ENCODE data around the gene PAPSS2.

PAPSS2 gene

DNA sequence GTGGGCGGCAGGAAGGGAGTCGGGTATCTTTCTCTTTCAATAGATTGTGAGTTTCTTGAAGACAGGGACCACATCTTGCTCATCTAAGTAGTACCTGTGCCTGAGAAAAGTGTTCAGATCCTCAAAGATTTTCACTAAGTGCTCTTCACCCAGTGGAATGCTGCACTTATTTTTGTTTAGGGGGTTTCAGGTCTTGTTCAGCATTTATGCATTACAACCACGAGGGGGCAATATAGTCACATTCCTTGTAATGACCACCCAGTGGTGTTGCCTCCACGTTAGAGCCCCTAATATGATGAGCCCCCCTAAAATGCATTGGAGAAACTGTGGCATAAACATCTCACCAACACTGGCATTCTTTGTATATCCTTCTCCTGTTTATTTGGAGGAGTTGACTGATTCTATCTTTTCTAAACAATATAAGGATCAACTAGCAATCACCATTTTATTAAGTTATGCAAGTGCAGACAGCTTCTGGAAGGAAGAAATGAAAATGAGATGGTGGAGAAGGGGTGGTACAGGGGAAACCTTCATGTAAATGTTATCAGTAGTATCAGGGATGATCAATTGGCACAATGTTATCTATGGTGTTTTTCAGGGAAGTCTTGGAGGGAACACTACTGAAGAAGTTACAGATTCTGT lies 3.1 kb upstream of the PAPSS2 start:
- no peaks in the 10 kb centered on the region for H3K9me3 Mint-ChIP-seq
- H3K4me3 Mint-ChIP-seq = no peak overlapping the region
- peaks cover 14% of the 10 kb centered on the region for H3K4me1 Mint-ChIP-seq
- no peaks in the 10 kb centered on the region for H3K36me3 Mint-ChIP-seq
- H3K27me3 Mint-ChIP-seq = peaks cover 48% of the 10 kb centered on the region
- no peak for ATAC-seq
- H3K27ac Mint-ChIP-seq = no peak overlapping the region

DNA sequence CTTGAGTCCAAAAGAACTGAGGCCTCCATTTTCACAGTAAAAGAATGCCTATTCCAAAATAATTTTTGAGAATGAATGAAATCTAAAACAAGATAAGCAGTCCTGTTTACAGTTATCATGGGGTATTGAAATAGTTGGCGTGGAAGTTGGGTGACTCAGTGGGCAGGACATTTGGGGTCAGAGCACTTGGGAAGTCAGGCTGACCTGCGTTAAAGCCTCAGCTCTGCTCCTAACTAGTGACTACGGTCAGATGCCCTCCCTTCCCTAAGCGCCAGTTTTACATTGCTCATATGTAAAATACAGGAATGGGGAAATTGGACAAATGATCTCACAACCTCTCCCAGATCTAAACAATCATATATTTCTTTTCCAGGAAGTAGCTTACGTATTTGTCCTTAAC lies 2.3 kb upstream of the PAPSS2 start:
- no peak overlapping the region for H3K27ac Mint-ChIP-seq
- H3K4me1 Mint-ChIP-seq = peaks cover 14% of the 10 kb centered on the region
- H3K9me3 Mint-ChIP-seq = no peaks in the 10 kb centered on the region
- peaks cover 51% of the 10 kb centered on the region for H3K27me3 Mint-ChIP-seq
- H3K36me3 Mint-ChIP-seq = no peaks in the 10 kb centered on the region
- H3K4me3 Mint-ChIP-seq = no peak overlapping the region
- ATAC-seq = no peak

DNA sequence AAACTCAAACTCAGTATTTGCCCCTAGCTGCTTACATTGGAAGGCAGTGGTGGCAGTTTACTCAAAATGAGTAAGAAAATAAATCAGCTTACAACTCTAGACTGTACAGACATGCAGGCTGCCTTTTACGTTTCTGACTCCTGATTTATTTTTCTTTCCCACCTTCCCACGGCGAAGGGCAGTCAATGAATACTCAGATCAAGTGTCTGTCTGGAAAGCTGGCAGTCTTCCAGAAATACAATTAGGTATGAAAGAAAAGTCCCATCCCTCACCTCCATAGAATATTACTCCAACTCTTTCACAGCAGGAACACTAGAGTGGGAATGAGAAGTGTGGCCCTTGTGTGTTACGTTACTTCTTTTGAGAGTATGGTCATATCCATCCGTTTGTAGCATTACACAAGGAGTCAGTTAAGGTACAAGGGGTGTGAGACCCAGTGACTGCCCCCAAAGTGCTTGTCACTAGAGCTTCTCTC lies 1.3 kb upstream of the PAPSS2 start:
- peaks cover 14% of the 10 kb centered on the region for H3K4me1 Mint-ChIP-seq
- H3K27me3 Mint-ChIP-seq = peaks cover 59% of the 10 kb centered on the region
- no peaks in the 10 kb centered on the region for H3K9me3 Mint-ChIP-seq
- ATAC-seq = no peak
- H3K4me3 Mint-ChIP-seq = no peak overlapping the region
- no peaks in the 10 kb centered on the region for H3K36me3 Mint-ChIP-seq
- H3K27ac Mint-ChIP-seq = no peak overlapping the region

DNA sequence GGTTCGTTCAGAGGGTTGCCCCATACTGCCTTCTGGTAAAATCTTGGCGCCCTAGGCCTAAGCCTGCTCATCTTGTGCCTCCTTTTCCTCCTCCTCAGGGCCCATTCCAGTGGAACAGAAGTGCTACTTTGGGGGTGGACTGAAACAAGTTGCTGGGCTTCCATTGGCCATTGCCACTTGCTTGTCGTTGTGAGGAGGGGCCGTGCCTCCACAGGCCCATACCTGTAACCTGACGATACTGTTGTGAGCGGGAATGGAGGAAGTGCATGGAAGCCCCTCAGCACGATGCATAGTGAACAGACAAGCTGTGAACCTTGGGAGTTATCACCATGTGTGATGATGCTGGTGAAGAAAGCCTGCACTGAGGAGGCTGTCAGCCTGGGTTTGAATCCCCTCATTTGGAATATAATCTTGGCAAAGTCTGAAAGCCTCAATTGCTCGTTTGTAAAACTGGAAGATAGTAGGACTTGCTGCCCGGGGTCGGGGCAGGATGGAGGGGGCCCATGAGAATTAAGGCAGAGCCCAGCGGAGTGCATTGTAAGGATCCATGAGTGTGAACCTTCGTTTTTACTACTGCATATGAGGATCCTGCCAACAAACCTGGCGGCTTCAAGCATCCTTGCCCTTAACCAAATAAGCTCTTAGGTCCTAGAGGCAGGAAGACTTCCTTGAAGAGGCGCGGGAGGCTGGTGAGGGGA lies 671 bp upstream of the PAPSS2 start:
- H3K4me3 Mint-ChIP-seq = peak overlapping the region; percentile 76
- no peaks in the 10 kb centered on the region for H3K9me3 Mint-ChIP-seq
- H3K36me3 Mint-ChIP-seq = no peaks in the 10 kb centered on the region
- peaks cover 66% of the 10 kb centered on the region for H3K27me3 Mint-ChIP-seq
- no peak for ATAC-seq
- no peak overlapping the region for H3K27ac Mint-ChIP-seq
- H3K4me1 Mint-ChIP-seq = peaks cover 14% of the 10 kb centered on the region

DNA sequence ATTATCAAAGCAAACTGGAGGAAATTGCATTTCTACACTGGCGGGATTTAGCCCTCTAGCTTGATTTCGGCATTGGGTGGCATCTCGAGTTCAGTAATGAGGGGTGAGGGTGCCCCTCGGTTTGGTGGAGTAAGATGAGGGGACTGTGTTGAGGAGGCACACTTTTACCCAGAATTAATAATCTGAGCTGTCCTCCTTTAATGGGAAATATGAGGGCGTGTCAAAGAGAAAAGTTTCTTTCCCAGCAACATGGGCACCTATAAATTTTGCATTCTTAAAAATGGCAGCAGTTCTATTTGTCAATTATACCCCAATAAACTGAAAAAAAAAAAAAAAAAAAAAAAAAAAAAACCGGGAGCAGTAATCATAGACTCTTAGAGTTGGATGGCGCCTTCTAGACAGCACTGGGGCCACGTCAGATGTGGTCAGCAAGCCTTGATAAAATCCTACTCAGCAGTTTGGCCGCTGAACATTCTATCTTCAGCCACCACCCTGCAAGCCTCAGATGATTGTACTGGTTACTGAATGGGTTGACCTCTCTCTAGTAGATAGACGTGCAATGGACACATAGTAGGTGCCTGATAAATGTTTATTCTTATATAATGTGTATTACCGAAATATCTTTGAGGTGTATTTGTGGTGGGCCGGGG lies 931 bp downstream of the PAPSS2 start:
- no peak for ATAC-seq
- Mint-ChIP-seq H3K36me3 (no peaks in the 10 kb centered on the region), H3K4me3 (peak overlapping the region; percentile 80), H3K4me1 (peaks cover 14% of the 10 kb centered on the region), H3K27ac (no peak overlapping the region), H3K27me3 (peaks cover 77% of the 10 kb centered on the region), H3K9me3 (no peaks in the 10 kb centered on the region)

DNA sequence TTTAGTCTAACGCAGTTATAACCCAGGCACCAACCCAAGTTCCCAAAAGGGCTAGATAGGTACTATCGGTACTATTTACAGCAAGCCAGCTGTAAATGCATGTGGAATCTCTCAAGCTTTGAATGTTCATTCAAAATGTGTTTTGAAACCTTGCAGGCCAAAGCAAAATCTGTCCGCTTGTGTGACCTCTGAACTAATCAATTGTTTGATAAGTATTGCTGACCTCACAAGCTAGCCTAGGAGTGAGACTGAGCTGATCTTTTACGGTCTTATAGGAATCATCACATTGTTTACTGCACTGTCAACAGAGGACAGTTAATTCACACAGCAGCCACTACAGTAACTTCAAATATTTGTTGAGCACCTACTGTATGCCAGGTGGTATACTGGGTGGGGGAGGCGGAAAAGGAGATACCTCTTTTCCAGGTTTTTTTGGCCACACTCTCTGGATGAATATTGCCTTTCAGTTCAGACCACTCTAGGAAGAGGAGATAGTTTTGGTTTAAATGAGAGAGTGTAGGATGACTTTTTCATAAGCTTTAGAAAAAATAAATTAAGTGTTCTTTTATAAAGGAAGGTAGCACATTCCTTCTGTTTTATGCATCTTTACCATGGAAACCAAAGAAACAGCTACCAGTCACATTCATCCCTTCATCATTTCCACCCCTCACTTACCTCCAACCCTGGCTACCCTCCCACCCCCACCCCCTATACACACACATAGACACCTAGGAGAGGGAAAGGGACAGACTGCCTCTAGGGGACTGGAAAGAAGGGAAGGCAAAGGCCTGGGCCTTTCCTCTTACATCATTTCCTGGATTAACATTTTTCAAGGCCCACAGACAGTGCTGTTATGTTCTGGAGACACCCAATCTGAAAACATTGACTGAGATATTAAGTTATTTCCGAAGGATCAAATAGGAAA lies 2.4 kb downstream of the PAPSS2 start:
- H3K4me1 Mint-ChIP-seq = peaks cover 14% of the 10 kb centered on the region
- H3K27me3 Mint-ChIP-seq = peaks cover 87% of the 10 kb centered on the region
- no peak overlapping the region for H3K27ac Mint-ChIP-seq
- H3K36me3 Mint-ChIP-seq = no peaks in the 10 kb centered on the region
- no peaks in the 10 kb centered on the region for H3K9me3 Mint-ChIP-seq
- ATAC-seq = no peak
- no peak overlapping the region for H3K4me3 Mint-ChIP-seq

DNA sequence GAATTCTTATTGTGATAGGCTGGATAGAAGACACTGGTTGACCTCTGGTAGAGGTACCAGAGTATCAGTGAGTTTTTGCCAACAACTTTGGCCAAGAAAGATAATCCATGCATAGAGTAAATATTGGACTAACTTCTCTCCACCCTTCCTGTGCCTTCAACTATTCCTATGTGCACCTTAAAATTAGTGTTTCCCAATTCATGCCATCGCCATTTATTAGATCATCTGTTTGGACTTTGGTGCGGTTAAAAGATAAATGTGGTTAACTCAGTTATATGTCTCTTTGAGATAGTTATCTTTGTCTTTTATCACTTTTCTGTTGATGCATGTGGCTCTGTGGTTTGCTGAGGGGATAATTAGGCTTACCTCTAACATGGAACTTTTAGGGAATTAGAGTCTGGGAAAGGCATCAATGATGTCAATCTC lies 4.6 kb downstream of the PAPSS2 start:
- Mint-ChIP-seq H3K36me3 (no peaks in the 10 kb centered on the region), H3K4me3 (no peak overlapping the region)
- no peak for ATAC-seq

DNA sequence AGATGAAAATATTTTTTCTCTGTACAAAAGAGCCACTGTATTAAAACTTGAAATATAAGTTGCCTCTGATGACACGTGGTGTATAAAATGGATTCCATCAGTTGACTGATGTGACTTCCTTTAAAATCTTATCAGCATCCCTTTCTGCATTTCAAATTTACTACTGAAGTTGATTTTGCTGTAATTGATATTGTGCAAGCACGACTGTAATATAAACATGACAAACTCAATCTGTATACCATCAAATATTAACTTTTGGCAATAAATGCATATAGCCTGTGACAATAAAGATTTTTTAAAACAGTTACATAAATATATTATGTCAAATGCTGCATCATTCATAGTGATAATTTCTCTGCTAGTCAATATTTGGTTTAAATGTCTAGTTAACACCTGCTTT lies 7.8 kb downstream of the PAPSS2 start:
- Mint-ChIP-seq H3K9me3 (no peaks in the 10 kb centered on the region), H3K36me3 (no peaks in the 10 kb centered on the region), H3K27me3 (peaks cover 51% of the 10 kb centered on the region), H3K4me3 (no peak overlapping the region), H3K27ac (no peak overlapping the region), H3K4me1 (no peaks in the 10 kb centered on the region)
- ATAC-seq = no peak

More for the DNA sequence above, 4.6 kb downstream of the PAPSS2 start:
- H3K9me3 Mint-ChIP-seq = no peaks in the 10 kb centered on the region
- peaks cover 78% of the 10 kb centered on the region for H3K27me3 Mint-ChIP-seq
- no peak overlapping the region for H3K27ac Mint-ChIP-seq
- H3K4me1 Mint-ChIP-seq = peaks cover 14% of the 10 kb centered on the region

DNA sequence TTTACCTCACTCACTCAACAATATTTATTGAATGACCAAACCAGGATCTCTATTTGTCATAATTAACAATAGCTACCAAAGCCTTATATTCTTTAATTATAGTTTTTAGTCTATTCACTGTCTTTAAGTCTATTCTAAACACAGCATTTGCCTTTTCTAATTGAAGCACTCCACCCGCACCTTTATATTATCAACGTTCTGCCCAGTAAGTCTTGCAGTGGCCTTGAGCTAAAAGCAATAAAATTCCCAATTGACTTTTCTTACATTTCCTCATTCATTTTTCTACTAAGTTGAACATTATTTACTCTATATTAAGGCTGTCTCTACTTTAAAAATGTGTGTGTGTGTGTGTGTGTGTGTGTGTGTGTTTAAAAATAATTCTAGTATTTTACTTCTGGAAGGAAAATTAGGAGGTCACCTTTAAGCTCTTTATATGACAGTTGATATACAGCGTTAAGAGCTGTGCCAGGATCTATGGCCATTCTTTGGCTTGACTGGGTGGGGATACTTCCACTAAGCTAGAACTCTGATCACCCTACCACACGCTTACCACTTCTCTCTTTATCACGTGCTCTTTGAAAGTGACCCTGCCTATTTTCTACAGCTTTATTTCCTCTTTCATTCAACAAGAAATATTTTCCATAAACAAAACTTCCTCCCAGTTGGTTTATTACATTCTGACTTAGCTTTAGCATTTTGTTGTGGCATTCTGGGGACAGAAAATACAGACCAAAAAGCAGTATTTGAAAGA lies 8.8 kb downstream of the PAPSS2 start:
- no peak for ATAC-seq
- H3K4me3 Mint-ChIP-seq = no peak overlapping the region
- H3K4me1 Mint-ChIP-seq = no peaks in the 10 kb centered on the region
- no peaks in the 10 kb centered on the region for H3K36me3 Mint-ChIP-seq
- H3K27ac Mint-ChIP-seq = no peak overlapping the region
- H3K27me3 Mint-ChIP-seq = peaks cover 52% of the 10 kb centered on the region
- no peaks in the 10 kb centered on the region for H3K9me3 Mint-ChIP-seq

DNA sequence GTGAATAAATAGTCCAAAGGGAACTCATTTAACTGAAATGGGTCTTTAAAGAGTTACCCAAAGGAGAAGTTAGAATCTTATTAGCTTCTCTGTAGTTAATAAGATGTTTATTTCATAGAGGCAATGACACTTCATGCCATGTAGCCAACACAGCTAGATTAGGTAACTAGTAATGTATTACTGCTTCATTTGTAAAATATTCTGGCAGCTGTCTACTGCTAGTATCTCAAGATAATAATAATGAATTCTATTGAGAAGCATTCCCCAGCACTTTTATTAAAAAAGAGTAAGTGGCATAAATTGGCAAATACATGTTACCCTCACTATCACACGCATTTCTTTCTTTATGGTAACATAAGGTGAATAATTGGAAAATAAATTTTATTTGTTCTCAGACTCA lies 10.1 kb downstream of the PAPSS2 start:
- Mint-ChIP-seq H3K27me3 (peaks cover 40% of the 10 kb centered on the region), H3K36me3 (no peaks in the 10 kb centered on the region)

DNA sequence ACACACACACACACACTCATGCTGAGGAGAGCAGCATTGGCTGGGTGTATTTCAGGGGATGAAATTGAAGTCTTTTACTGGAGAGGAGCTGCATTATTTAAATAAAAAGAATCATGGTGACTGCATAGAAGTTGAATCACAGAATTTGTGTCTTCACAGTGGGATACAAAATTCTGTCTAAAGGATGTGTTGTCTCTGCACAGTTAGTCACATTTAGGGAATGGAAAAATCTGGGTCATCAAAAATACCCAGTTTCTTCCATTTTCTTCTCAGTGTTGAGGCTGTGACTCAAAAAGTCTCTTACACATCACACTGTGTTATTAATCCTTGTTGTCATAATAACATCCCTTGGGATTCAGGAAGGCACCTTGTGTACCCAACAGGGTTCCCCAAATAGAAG lies 10.9 kb downstream of the PAPSS2 start:
- no peak for ATAC-seq
- Mint-ChIP-seq H3K27ac (no peak overlapping the region), H3K27me3 (peaks cover 31% of the 10 kb centered on the region), H3K4me1 (no peaks in the 10 kb centered on the region), H3K4me3 (no peak overlapping the region), H3K36me3 (no peaks in the 10 kb centered on the region), H3K9me3 (no peaks in the 10 kb centered on the region)

More for the DNA sequence above, 10.1 kb downstream of the PAPSS2 start:
- ATAC-seq = no peak
- H3K27ac Mint-ChIP-seq = no peak overlapping the region
- no peak overlapping the region for H3K4me3 Mint-ChIP-seq
- no peaks in the 10 kb centered on the region for H3K4me1 Mint-ChIP-seq
- no peaks in the 10 kb centered on the region for H3K9me3 Mint-ChIP-seq

DNA sequence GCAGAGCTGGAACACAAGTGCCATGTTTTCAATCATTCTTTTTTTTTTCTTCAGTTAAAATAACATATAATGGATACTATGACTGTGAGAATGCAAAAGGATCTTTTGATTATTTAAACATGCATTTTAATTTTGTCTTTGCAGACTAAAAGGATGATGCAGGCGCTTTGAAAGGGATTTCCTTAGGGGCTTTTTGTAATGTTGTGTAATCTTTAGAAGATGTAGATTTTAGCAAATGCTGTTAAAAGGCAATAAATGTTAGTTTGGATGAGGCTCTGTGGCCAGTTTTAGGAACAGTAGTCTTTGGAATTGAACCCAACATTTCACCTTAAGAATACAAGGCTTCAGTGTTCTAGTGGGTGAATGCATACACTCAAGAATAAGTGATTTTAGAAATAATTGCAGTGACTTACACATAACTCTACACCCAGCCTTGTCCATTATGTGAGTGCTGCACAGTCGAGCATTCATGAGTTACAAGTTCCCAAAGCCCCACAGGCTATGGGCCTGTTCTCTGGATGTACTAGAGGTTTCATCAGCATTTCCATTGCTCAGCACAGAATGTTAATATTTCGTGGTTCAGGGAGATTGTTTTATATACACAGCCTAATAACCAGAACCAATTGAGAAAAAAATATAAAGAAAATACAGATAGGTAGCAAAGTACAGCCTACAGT lies 11.6 kb downstream of the PAPSS2 start:
- no peaks in the 10 kb centered on the region for H3K4me1 Mint-ChIP-seq
- no peak overlapping the region for H3K4me3 Mint-ChIP-seq
- H3K27ac Mint-ChIP-seq = no peak overlapping the region
- H3K9me3 Mint-ChIP-seq = no peaks in the 10 kb centered on the region
- H3K27me3 Mint-ChIP-seq = peaks cover 24% of the 10 kb centered on the region
- H3K36me3 Mint-ChIP-seq = no peaks in the 10 kb centered on the region
- ATAC-seq = no peak

DNA sequence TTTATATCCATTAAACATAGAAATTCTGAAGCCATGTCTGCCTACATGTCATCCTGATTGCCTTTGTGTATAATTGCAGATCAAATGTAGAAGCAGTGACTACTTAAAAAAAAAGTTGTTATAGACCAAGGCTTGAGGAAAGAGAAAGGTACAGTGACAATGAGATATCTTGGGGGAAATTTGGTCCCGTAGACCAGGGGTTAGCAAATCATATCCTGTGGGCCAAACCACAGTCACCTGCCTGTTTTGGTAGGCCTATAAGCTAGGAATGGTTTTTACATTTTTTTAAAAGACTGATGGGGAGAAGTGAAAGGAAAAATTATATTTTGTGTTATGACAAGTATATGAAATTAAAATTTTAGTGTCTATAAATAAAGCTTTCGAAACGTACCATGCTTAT lies 12.9 kb downstream of the PAPSS2 start:
- Mint-ChIP-seq H3K27ac (no peak overlapping the region), H3K36me3 (no peaks in the 10 kb centered on the region)
- ATAC-seq = no peak

DNA sequence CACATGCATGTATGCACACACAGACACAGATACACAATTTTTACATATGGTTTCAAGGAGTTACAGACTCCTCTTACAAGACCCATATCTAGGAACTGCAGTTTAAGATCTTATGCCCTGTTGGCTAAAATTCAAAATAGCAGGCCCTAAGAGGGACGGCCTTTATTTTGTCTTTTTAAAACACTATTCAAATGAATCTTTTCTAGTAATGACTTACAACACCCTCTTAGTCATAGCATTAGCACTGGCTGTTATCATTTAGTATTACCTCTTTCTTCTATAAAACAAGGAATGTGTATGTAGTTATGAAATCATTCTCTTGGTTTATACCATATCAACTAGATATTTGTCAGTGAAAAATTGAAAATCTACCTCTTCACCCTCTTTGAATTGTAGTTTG lies 15.3 kb downstream of the PAPSS2 start:
- Mint-ChIP-seq H3K9me3 (no peaks in the 10 kb centered on the region), H3K4me1 (no peaks in the 10 kb centered on the region)
- ATAC-seq = no peak

More for the DNA sequence above, 12.9 kb downstream of the PAPSS2 start:
- no peaks in the 10 kb centered on the region for H3K4me1 Mint-ChIP-seq
- H3K9me3 Mint-ChIP-seq = no peaks in the 10 kb centered on the region
- no peak overlapping the region for H3K4me3 Mint-ChIP-seq
- H3K27me3 Mint-ChIP-seq = peaks cover 14% of the 10 kb centered on the region

More for the DNA sequence above, 15.3 kb downstream of the PAPSS2 start:
- Mint-ChIP-seq H3K36me3 (no peaks in the 10 kb centered on the region), H3K27ac (no peak overlapping the region), H3K27me3 (peaks cover 27% of the 10 kb centered on the region), H3K4me3 (no peak overlapping the region)
